ENCODE measurements around the gene SYT9. TPM values are rescaled to one million over a fixed set of nuclear protein-coding genes. Genes with fewer than 3 reads are reported as not detected.

SYT9 gene
- total and polyA plus RNA-seq, 2 donors (not counting 3 experiments of a cell fraction or from before 2014, with no cell fraction given): 0.23 TPM; not detected in 1

GRCh38 chr11:7306900-7307299, 55.2 kb downstream of the SYT9 start:
- TF ChIP-seq POLR2A (IDR thresholded peaks at IDR 0.05; ENCODE audit: low read depth, low read length) (no peak), CTCF (IDR thresholded peaks at IDR 0.05; ENCODE audit: extremely low read depth in 1 of 2, insufficient read depth in 1 of 2, low read depth in 1 of 2, low read length in 2 of 2) (no peak), JUN (IDR thresholded peaks at IDR 0.05; ENCODE audit: borderline replicate concordance, insufficient read depth, insufficient read length, low read depth) (no peak), MAX (IDR thresholded peaks at IDR 0.05; ENCODE audit: insufficient read depth, insufficient read length) (no peak)
- Histone ChIP-seq H3K36me3 (ENCODE audit: control insufficient read depth in 2 of 2, extremely low read depth in 1 of 2, insufficient read depth in 2 of 2, low read length in 2 of 2) (no peaks in the 10 kb centered on the region), H2AFZ (ENCODE audit: low read depth, low read length) (no peak overlapping the region), H3K9ac (replicated peaks; ENCODE audit: extremely low read depth, insufficient read depth, low read length) (no peak overlapping the region), H3K4me2 (ENCODE audit: insufficient read depth, low read length) (no peak overlapping the region), H3K4me3 (replicated peaks in 1 of 3; ENCODE audit: insufficient read depth in 1 of 3, low read depth in 1 of 3, low read length in 3 of 3) (no peak overlapping the region), H3K27me3 (ENCODE audit: control insufficient read depth in 2 of 2, insufficient read depth in 2 of 2, low read length in 2 of 2) (no peaks in the 10 kb centered on the region), H4K20me1 (replicated peaks; ENCODE audit: control insufficient read depth, extremely low read depth, insufficient read depth, low read length) (no peaks in the 10 kb centered on the region), H3K9me1 (replicated peaks; ENCODE audit: control insufficient read depth, extremely low read depth, insufficient read depth, low read length) (no peaks in the 10 kb centered on the region), H3K27ac (ENCODE audit: insufficient read depth, low read depth, low read length) (no peak overlapping the region), H3K4me1 (ENCODE audit: control insufficient read depth, extremely low read depth, insufficient read depth, low read length) (no peaks in the 10 kb centered on the region), H3K79me2 (ENCODE audit: control insufficient read depth, insufficient read depth, low read length) (no peaks in the 10 kb centered on the region), H3K9me3 (replicated peaks; ENCODE audit: control insufficient read depth, insufficient read depth, low read length) (no peaks in the 10 kb centered on the region)
- intact Hi-C loops (cut with micrococcal nuclease): no loop called here
- FAIRE-seq (no peak), DNase-seq (ENCODE audit: low read depth, low spot score) (no peak)
- POLR2A ChIA-PET: no interaction called here
- BruUV-seq (replicated peaks): no TSS peak
- CTCF ChIA-PET: no interaction called here
- dilution Hi-C loops (cut with MboI; ENCODE audit: extremely low pct_ligation_motif_present, low sequenced_read_pairs): no loop called here

- dilution Hi-C loops (cut with MboI; ENCODE audit: extremely low pct_ligation_motif_present, low sequenced_read_pairs): no loop called here
- POLR2A ChIA-PET: no interaction called here
Observed at GRCh38 chr11:7307836-7308235, 56.1 kb downstream of the SYT9 start.

More at GRCh38 chr11:7307836-7308235, 56.1 kb downstream of the SYT9 start:
- H4K20me1 ChIP-seq (replicated peaks; ENCODE audit: control insufficient read depth, extremely low read depth, insufficient read depth, low read length): no peaks in the 10 kb centered on the region
- H2AFZ ChIP-seq (ENCODE audit: low read depth, low read length): no peak overlapping the region
- no peak overlapping the region for H3K4me2 ChIP-seq (ENCODE audit: insufficient read depth, low read length)
- CTCF ChIA-PET: no interaction called here
- TF ChIP-seq JUN (IDR thresholded peaks at IDR 0.05; ENCODE audit: borderline replicate concordance, insufficient read depth, insufficient read length, low read depth) (no peak), POLR2AphosphoS5 (IDR thresholded peaks at IDR 0.05; ENCODE audit: insufficient read depth, low read depth, low read length) (no peak), CTCF (IDR thresholded peaks at IDR 0.05; ENCODE audit: extremely low read depth in 1 of 2, insufficient read depth in 1 of 2, low read depth in 1 of 2, low read length in 2 of 2) (no peak), GATA2 (IDR thresholded peaks at IDR 0.05; ENCODE audit: insufficient read depth, insufficient read length, low read depth, low read length) (no peak), EZH2 (IDR thresholded peaks at IDR 0.05; ENCODE audit: borderline replicate concordance, low read depth, low read length, severe bottlenecking) (no peak), MYC (IDR thresholded peaks at IDR 0.05; ENCODE audit: low read depth, low read length) (no peak), POLR2A (IDR thresholded peaks at IDR 0.05; ENCODE audit: low read depth, low read length) (no peak), MAX (IDR thresholded peaks at IDR 0.05; ENCODE audit: insufficient read depth, insufficient read length) (no peak), FOS (IDR thresholded peaks at IDR 0.05; ENCODE audit: borderline replicate concordance, insufficient read depth, low read length) (no peak)
- no peak overlapping the region for H3K4me3 ChIP-seq (replicated peaks in 1 of 3; ENCODE audit: insufficient read depth in 1 of 3, low read depth in 1 of 3, low read length in 3 of 3)
- H3K79me2 ChIP-seq (ENCODE audit: control insufficient read depth, insufficient read depth, low read length): no peaks in the 10 kb centered on the region
- H3K27me3 ChIP-seq (ENCODE audit: control insufficient read depth in 2 of 2, insufficient read depth in 2 of 2, low read length in 2 of 2): no peaks in the 10 kb centered on the region
- no peaks in the 10 kb centered on the region for H3K36me3 ChIP-seq (ENCODE audit: control insufficient read depth in 2 of 2, extremely low read depth in 1 of 2, insufficient read depth in 2 of 2, low read length in 2 of 2)
- no peak overlapping the region for H3K9ac ChIP-seq (replicated peaks; ENCODE audit: extremely low read depth, insufficient read depth, low read length)
- intact Hi-C loops (cut with micrococcal nuclease): no loop called here
- H3K27ac ChIP-seq (ENCODE audit: insufficient read depth, low read depth, low read length): no peak overlapping the region
- FAIRE-seq: no peak
- no peak for DNase-seq (ENCODE audit: low read depth, low spot score)
- H3K9me3 ChIP-seq (replicated peaks; ENCODE audit: control insufficient read depth, insufficient read depth, low read length): no peaks in the 10 kb centered on the region
- H3K4me1 ChIP-seq (ENCODE audit: control insufficient read depth, extremely low read depth, insufficient read depth, low read length): no peaks in the 10 kb centered on the region
- no peaks in the 10 kb centered on the region for H3K9me1 ChIP-seq (replicated peaks; ENCODE audit: control insufficient read depth, extremely low read depth, insufficient read depth, low read length)
- no TSS peak for BruUV-seq (replicated peaks)

All from endothelial cell of umbilical vein (primary cell).